Endothelial cell (in vitro differentiated cells): Measurements from ENCODE around the gene PALS2. TPM values are rescaled to one million over a fixed set of nuclear protein-coding genes. Genes with fewer than 3 reads are reported as not detected.

ENCODE experiments used
- DNase-seq: peaks from one replicate; pipeline ENCODE4 v3.0.0; 2021; ENCODE audit warnings: low spot score
- H3K27ac Mint-ChIP-seq: one replicate; pipeline ENCODE4 v1.8.0; 2021; ENCODE audit warnings: mixed read lengths, inconsistent platforms; ENCODE audit not compliant: unreplicated experiment
- H3K27me3 Mint-ChIP-seq: one replicate; pipeline ENCODE4 v1.8.0; 2021; ENCODE audit warnings: mild to moderate bottlenecking, moderate library complexity, mixed read lengths, inconsistent platforms; ENCODE audit not compliant: unreplicated experiment
- H3K36me3 Mint-ChIP-seq: one replicate; pipeline ENCODE4 v1.8.0; 2021; ENCODE audit warnings: mild to moderate bottlenecking, low read depth, mixed read lengths, inconsistent platforms; ENCODE audit not compliant: unreplicated experiment
- H3K4me1 Mint-ChIP-seq: one replicate; pipeline ENCODE4 v1.8.0; 2021; ENCODE audit warnings: mild to moderate bottlenecking, mixed read lengths, inconsistent platforms; ENCODE audit not compliant: unreplicated experiment
- H3K4me3 Mint-ChIP-seq: one replicate; pipeline ENCODE4 v1.8.0; 2021; ENCODE audit warnings: mild to moderate bottlenecking, mixed read lengths, inconsistent platforms; ENCODE audit not compliant: unreplicated experiment
- H3K9me3 Mint-ChIP-seq: one replicate; pipeline ENCODE4 v1.8.0; 2021; ENCODE audit warnings: mixed read lengths, inconsistent platforms; ENCODE audit not compliant: unreplicated experiment
- total RNA-seq: library from RNA; stranded (reverse); fragmentation: NEBNext Ultra II Directional; extraction: Animal tissue kit (Norgen Biotek cat#: 25700); gene quantifications from one replicate; pipeline ENCODE4 v1.2.1, GENCODE V29; 2021; ENCODE audit not compliant: unreplicated experiment
- TF ChIP-seq, protein P1 (sequence below): fragments of 200-600 bp; sonication (generic); IDR thresholded peaks from one replicate; pipeline ENCODE4 v1.5.0; 2021; ENCODE audit warnings: antibody characterized with exemption; ENCODE audit not compliant: unreplicated experiment

The PALS2 gene
- total RNA-seq, 1 donor from 2014 or later = 32.0 TPM

- no peaks in the 10 kb centered on the region for H3K4me1 Mint-ChIP-seq
- H3K36me3 Mint-ChIP-seq = no peaks in the 10 kb centered on the region
- no peaks in the 10 kb centered on the region for H3K9me3 Mint-ChIP-seq
- H3K27me3 Mint-ChIP-seq = no peaks in the 10 kb centered on the region
- no peak overlapping the region for H3K27ac Mint-ChIP-seq
- TF ChIP-seq, protein P1, sequence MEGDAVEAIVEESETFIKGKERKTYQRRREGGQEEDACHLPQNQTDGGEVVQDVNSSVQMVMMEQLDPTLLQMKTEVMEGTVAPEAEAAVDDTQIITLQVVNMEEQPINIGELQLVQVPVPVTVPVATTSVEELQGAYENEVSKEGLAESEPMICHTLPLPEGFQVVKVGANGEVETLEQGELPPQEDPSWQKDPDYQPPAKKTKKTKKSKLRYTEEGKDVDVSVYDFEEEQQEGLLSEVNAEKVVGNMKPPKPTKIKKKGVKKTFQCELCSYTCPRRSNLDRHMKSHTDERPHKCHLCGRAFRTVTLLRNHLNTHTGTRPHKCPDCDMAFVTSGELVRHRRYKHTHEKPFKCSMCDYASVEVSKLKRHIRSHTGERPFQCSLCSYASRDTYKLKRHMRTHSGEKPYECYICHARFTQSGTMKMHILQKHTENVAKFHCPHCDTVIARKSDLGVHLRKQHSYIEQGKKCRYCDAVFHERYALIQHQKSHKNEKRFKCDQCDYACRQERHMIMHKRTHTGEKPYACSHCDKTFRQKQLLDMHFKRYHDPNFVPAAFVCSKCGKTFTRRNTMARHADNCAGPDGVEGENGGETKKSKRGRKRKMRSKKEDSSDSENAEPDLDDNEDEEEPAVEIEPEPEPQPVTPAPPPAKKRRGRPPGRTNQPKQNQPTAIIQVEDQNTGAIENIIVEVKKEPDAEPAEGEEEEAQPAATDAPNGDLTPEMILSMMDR = no peak
- no peak overlapping the region for H3K4me3 Mint-ChIP-seq
- no peak for DNase-seq
Measured at GRCh38 chr7:24619978-24620377, 46.7 kb downstream of the PALS2 start.

DNA sequence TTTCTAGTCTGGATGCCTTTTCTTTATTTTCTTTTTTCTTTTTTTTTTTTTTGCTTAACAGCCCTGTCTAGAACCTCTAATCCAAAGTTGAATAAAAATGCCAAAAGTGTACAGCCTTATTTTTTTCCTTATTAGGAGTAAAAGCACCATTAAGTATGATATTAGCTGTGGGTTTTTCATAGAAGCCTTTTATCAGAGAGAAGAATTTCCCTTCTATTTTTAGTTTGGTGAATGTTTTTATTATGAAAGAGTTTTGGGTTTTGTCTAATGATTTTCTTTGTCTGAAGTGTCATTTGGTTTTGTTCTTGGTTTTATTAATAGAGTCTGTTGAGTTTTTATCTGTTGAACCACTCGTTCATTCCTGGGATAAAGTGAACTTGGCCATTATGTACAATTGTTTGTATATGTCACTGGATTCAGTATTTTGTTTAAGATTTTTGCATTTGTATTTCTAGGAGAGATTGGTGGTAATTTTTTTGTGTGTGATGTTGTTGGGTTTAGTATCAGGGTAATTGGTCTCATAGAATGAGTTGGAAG, 49.5 kb downstream of the PALS2 start:
- no peak overlapping the region for H3K27ac Mint-ChIP-seq

More for the DNA sequence above, 49.5 kb downstream of the PALS2 start:
- no peak for DNase-seq
- no peaks in the 10 kb centered on the region for H3K4me1 Mint-ChIP-seq
- TF ChIP-seq, protein P1 = no peak
- H3K27me3 Mint-ChIP-seq = no peaks in the 10 kb centered on the region
- H3K4me3 Mint-ChIP-seq = no peak overlapping the region
- peaks cover 3% of the 10 kb centered on the region for H3K9me3 Mint-ChIP-seq
- H3K36me3 Mint-ChIP-seq = no peaks in the 10 kb centered on the region

Other genes with a start within 250 kb of the PALS2 start
- gene GSDME, start 184.0 kb downstream of the PALS2 start, total RNA-seq = 4.4 TPM